Muscle layer of duodenum (tissue), 2 donors: ENCODE measurements around the gene CPNE6.

ENCODE experiments used
- H3K27ac ChIP-seq: one replicate; pipeline ENCODE4 v1.7.0; 2013; ENCODE audit warnings: mild to moderate bottlenecking, low read length
- H3K27me3 ChIP-seq: one replicate; pipeline ENCODE4 v1.7.0; 2013; ENCODE audit warnings: low read depth, mild to moderate bottlenecking, control low read depth, low read length
- H3K36me3 ChIP-seq, 2 donors: one replicate each; pipeline ENCODE4 v1.7.0; 2013; ENCODE audit warnings: low read length in 2 of 2, control low read depth in 1 of 2, mild to moderate bottlenecking in 1 of 2; ENCODE audit not compliant: insufficient read depth in 2 of 2, control insufficient read depth in 1 of 2
- H3K4me1 ChIP-seq, 2 donors: one replicate each; pipeline ENCODE4 v1.7.0; 2013; ENCODE audit warnings: low read length in 2 of 2, mild to moderate bottlenecking in 2 of 2, control low read depth in 1 of 2, moderate library complexity in 1 of 2; ENCODE audit not compliant: insufficient read depth in 2 of 2, control insufficient read depth in 1 of 2
- H3K4me3 ChIP-seq, 2 donors: one replicate each; pipeline ENCODE4 v1.7.0; 2013; ENCODE audit warnings: low read length in 2 of 2, low read depth in 1 of 2, mild to moderate bottlenecking in 1 of 2
- H3K9me3 ChIP-seq, 2 donors: one replicate each; pipeline ENCODE4 v1.7.0; 2013; ENCODE audit warnings: low read length in 2 of 2, control low read depth in 1 of 2, mild to moderate bottlenecking in 1 of 2; ENCODE audit not compliant: control insufficient read depth in 1 of 2
- donor health status: healthy.

The CPNE6 gene

GRCh38 chr14:24064091-24064795 lies 7.1 kb upstream of the CPNE6 start:
- H3K4me1 ChIP-seq: no peaks in the 10 kb centered on the region
- no peaks in the 10 kb centered on the region for H3K36me3 ChIP-seq
- no peaks in the 10 kb centered on the region for H3K27me3 ChIP-seq
- no peak overlapping the region for H3K27ac ChIP-seq
- no peak overlapping the region for H3K4me3 ChIP-seq
- no peaks in the 10 kb centered on the region for H3K9me3 ChIP-seq

- Histone ChIP-seq H3K27ac (no peak overlapping the region), H3K4me1 (no peaks in the 10 kb centered on the region), H3K27me3 (no peaks in the 10 kb centered on the region), H3K36me3 (no peaks in the 10 kb centered on the region), H3K4me3 (no peak overlapping the region), H3K9me3 (no peaks in the 10 kb centered on the region)
Observed at GRCh38 chr14:24064856-24065255, 6.5 kb upstream of the CPNE6 start.

- H3K4me1 ChIP-seq: no peaks in the 10 kb centered on the region
- H3K9me3 ChIP-seq: no peaks in the 10 kb centered on the region
- no peak overlapping the region for H3K27ac ChIP-seq
- no peaks in the 10 kb centered on the region for H3K27me3 ChIP-seq
- no peak overlapping the region for H3K4me3 ChIP-seq
- H3K36me3 ChIP-seq: no peaks in the 10 kb centered on the region
Observed at GRCh38 chr14:24065408-24065807, 6.0 kb upstream of the CPNE6 start.

GRCh38 chr14:24066496-24067132 lies 4.7 kb upstream of the CPNE6 start:
- H3K4me1 ChIP-seq: peaks cover 0 to 3% of the 10 kb centered on the region in 2 donors
- H3K27me3 ChIP-seq: no peaks in the 10 kb centered on the region
- no peak overlapping the region for H3K4me3 ChIP-seq
- H3K36me3 ChIP-seq: no peaks in the 10 kb centered on the region
- no peaks in the 10 kb centered on the region for H3K9me3 ChIP-seq
- H3K27ac ChIP-seq: no peak overlapping the region

- no peaks in the 10 kb centered on the region for H3K9me3 ChIP-seq
- no peak overlapping the region for H3K27ac ChIP-seq
- H3K4me3 ChIP-seq: no peak overlapping the region
- H3K4me1 ChIP-seq: peaks cover 0 to 7% of the 10 kb centered on the region in 2 donors
- H3K36me3 ChIP-seq: no peaks in the 10 kb centered on the region
- no peaks in the 10 kb centered on the region for H3K27me3 ChIP-seq
Observed at GRCh38 chr14:24067133-24068082, 4.0 kb upstream of the CPNE6 start.

- Histone ChIP-seq H3K27ac (no peak overlapping the region), H3K9me3 (no peaks in the 10 kb centered on the region), H3K4me1 (peaks cover 0 to 7% of the 10 kb centered on the region in 2 donors), H3K27me3 (no peaks in the 10 kb centered on the region), H3K4me3 (no peak overlapping the region), H3K36me3 (no peaks in the 10 kb centered on the region)
Observed at GRCh38 chr14:24068711-24069410, 2.5 kb upstream of the CPNE6 start.

GRCh38 chr14:24069411-24069735 lies 2.0 kb upstream of the CPNE6 start:
- Histone ChIP-seq H3K9me3 (no peaks in the 10 kb centered on the region), H3K36me3 (no peaks in the 10 kb centered on the region), H3K27ac (no peak overlapping the region), H3K27me3 (no peaks in the 10 kb centered on the region), H3K4me3 (no peak overlapping the region), H3K4me1 (peaks cover 0 to 7% of the 10 kb centered on the region in 2 donors)

- H3K4me3 ChIP-seq: no peak overlapping the region
- no peaks in the 10 kb centered on the region for H3K9me3 ChIP-seq
- no peaks in the 10 kb centered on the region for H3K36me3 ChIP-seq
- H3K4me1 ChIP-seq: peaks cover 0 to 7% of the 10 kb centered on the region in 2 donors
- H3K27me3 ChIP-seq: no peaks in the 10 kb centered on the region
- H3K27ac ChIP-seq: no peak overlapping the region
Observed at GRCh38 chr14:24070285-24071143, 848 bp upstream of the CPNE6 start.

- Histone ChIP-seq H3K27ac (no peak overlapping the region), H3K27me3 (no peaks in the 10 kb centered on the region), H3K4me1 (peaks cover 0 to 7% of the 10 kb centered on the region in 2 donors), H3K36me3 (no peaks in the 10 kb centered on the region), H3K4me3 (no peak overlapping the region), H3K9me3 (no peaks in the 10 kb centered on the region)
Observed at GRCh38 chr14:24071836-24072430, 571 bp downstream of the CPNE6 start.

GRCh38 chr14:24072436-24072835 lies 1.1 kb downstream of the CPNE6 start:
- Histone ChIP-seq H3K4me3 (no peak overlapping the region), H3K9me3 (no peaks in the 10 kb centered on the region), H3K27ac (no peak overlapping the region)

More at GRCh38 chr14:24072436-24072835, 1.1 kb downstream of the CPNE6 start:
- H3K27me3 ChIP-seq: no peaks in the 10 kb centered on the region
- H3K4me1 ChIP-seq: peaks cover 0 to 7% of the 10 kb centered on the region in 2 donors
- H3K36me3 ChIP-seq: no peaks in the 10 kb centered on the region
